Uterus (tissue), 2 donors: ENCODE measurements around the gene SCYGR8.

Experiments used
- POLR2A ChIP-seq, 2 donors: fragments of 450-650 bp; IDR thresholded peaks; one replicate each; pipeline ENCODE4 v1.6.1; 2016; ENCODE audit warnings: antibody characterized with exemption in 2 of 2, mild to moderate bottlenecking in 1 of 2, moderate library complexity in 1 of 2
- TF ChIP-seq, protein P1 (sequence below), 4 experiments: fragments of 200-600 bp in 2 of 4; fragments of 450-650 bp in 2 of 4; sonication (generic) in 2 of 4; IDR thresholded peaks; one replicate each; pipeline ENCODE4 v1.5.1; 2016 to 2019; ENCODE audit warnings: antibody characterized with exemption in 4 of 4, mild to moderate bottlenecking in 2 of 4, moderate library complexity in 1 of 4

DNA sequence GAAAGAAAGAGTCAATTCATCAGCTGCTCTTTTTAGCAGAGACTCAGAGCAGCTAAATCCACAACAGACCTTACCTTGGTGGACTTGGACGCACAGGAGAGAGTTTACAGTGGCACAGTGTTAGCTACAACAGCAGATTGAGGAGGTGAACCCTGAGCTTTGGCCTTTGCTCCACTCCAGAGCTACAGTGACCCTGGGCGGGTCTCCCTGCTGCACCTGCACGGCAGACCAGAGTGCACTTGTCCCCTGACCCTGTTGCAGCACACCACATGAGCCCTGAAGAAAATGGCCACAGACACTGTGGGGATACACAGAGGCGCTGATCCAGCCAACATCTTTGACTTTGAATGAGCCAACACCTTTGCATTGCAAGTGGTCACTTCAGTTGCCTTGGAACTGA lies 38.8 kb upstream of the SCYGR8 start:
- TF ChIP-seq, protein P1, sequence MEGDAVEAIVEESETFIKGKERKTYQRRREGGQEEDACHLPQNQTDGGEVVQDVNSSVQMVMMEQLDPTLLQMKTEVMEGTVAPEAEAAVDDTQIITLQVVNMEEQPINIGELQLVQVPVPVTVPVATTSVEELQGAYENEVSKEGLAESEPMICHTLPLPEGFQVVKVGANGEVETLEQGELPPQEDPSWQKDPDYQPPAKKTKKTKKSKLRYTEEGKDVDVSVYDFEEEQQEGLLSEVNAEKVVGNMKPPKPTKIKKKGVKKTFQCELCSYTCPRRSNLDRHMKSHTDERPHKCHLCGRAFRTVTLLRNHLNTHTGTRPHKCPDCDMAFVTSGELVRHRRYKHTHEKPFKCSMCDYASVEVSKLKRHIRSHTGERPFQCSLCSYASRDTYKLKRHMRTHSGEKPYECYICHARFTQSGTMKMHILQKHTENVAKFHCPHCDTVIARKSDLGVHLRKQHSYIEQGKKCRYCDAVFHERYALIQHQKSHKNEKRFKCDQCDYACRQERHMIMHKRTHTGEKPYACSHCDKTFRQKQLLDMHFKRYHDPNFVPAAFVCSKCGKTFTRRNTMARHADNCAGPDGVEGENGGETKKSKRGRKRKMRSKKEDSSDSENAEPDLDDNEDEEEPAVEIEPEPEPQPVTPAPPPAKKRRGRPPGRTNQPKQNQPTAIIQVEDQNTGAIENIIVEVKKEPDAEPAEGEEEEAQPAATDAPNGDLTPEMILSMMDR (IDR thresholded peaks at IDR 0.05): no peak
- no peak for TF ChIP-seq POLR2A (IDR thresholded peaks at IDR 0.05)
